Tongue (tissue), 2 donors: ENCODE data around the gene GIGYF2. TPM values are rescaled to one million over a fixed set of nuclear protein-coding genes. Genes with fewer than 3 reads are reported as not detected.

Source experiments
- DNase-seq: peaks from one replicate; pipeline ENCODE4 v3.0.0-alpha.2; 2015
- total RNA-seq: library from RNA; depleted of rRNA; stranded (reverse); fragments of >200 nt; gene quantifications from one replicate; pipeline ENCODE4 v1.2.3, GENCODE V29; 2014

GIGYF2 gene
- total RNA-seq, 1 donor from 2014 or later = 102 TPM

DNA sequence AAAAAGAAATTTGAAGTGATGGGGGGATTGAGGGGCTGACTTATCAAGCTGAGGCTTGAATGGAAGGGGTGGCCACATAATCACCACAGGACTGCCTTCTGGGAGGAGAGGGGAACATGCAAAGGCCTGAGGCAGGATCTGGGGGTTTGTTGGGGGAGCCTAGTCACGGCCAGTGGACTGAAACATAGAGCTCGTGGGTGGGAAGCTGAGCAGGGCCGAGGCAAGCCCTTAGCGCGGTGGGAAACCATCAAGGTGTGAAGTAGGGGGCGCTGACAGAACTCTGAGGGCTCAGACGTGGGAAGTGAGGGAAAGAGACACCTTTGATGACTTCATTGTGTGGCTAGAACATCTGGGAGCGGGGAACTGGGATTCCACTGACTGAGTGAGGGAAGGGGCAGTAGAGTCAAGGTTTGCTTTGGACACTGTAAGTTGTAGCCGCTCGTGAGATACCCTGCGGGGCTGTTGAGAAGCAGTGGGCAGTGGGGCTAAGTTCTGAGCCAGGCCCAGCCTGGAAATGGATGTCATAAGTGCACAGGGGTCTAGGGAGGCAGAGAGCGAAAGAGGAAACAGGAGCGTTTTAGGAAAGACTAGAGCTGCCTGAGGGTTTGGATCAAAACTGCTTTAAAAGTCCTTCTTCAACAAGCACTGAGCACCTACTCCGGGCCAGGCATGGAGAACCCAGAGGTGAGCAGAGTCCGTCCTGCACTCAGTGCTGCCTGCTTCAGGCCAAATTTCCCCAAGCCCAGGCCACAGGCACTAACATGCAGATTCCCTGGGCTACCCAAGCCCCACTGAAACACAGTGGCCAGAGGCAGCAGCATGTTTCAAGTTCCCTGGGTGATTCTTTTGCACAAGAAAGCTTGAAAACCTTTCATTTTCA is 172.2 kb downstream of the GIGYF2 start:
- DNase-seq = no peak

DNA sequence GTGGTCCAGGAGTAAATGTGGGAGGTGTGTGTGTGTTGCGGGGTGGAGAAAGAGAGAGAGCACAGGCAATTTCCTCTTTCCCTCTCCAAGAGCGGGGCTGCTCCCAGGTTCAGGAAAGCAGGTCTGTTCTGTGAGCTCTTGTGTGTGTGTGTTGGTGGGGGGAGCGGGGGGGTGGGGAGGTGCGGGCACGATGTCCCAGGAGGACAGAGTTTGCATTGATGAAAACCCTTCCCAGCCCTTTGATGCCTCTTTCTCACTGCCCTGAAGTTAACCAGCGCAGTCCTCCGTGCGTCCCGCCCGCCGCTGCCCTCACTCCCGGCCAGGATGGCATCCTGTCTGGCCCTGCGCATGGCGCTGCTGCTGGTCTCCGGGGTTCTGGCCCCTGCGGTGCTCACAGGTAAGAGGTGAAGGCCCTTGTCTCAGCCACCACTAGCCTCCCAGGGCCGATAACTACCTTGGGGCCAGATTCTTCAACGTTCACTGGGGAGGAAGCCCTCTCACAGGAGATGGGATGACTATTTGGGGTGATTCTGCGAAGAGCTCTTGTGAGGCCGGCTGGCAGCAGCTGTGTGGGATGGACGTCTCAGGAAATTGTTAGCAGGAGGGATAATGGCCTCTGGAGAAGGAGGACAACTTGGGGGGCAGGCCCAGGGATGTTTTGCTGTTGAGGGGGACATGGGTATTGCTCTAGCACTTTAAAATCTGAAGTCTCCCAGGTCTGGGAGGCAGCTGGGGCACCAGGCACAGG is 173.1 kb downstream of the GIGYF2 start, which contains the start of gene SNORC:
TSS of gene SNORC (plus strand) at position 247 of the 748 bp plus-strand sequence. CDS start at position 325, 78 bp downstream.
- DNase-seq = no peak

DNA sequence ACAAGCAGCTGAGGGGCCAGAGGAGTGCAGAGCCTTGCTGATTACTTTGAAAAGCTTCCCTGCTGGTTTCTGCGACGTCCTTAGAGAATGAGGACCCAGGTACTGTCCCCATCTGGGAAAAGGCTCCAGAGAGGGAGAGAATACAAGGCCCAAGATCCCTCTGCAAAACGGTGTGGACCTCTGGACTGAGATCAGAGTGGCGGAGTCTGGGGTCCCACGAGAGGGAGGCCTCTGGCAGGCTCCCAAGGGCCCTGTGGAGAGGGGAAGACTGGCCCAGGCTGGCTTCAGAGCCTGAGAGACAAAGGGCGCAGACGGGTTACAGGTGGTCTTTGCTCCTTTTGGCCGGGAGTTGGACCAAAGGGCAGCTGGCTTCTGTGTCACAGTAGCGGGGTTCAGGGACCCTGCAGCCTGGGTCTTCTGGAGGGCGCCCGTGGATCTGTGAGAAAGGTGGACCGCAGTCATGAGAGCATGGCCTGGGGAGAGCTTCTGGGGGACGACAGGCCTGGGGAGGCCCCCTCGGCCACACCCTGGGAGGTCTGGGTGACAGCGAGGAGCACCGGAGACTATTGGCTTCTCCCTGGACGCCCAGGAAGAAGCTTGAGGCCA is 173.7 kb downstream of the GIGYF2 start:
- DNase-seq = no peak

DNA sequence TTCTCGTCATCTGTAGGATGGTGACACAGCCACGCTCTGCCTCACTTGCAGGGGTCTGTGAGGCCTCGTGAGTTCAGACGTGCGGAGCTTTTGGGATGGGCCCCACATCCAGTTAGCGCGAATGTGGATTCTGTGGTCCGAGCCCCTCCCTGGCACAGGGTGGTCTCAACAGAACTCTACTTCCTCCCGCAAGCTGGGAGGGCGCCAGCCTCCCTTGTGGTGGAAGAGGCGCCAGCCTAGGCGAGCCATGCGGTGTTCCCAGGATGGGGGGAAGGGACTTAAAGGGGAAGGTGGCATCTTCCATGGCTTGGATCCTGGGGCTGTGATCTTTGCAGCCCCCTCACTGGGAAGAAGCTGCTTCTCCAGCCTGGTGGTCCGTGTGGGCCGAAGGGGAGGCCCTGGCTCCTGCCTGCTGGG is 174.3 kb downstream of the GIGYF2 start:
- peak; percentile 16 for DNase-seq

DNA sequence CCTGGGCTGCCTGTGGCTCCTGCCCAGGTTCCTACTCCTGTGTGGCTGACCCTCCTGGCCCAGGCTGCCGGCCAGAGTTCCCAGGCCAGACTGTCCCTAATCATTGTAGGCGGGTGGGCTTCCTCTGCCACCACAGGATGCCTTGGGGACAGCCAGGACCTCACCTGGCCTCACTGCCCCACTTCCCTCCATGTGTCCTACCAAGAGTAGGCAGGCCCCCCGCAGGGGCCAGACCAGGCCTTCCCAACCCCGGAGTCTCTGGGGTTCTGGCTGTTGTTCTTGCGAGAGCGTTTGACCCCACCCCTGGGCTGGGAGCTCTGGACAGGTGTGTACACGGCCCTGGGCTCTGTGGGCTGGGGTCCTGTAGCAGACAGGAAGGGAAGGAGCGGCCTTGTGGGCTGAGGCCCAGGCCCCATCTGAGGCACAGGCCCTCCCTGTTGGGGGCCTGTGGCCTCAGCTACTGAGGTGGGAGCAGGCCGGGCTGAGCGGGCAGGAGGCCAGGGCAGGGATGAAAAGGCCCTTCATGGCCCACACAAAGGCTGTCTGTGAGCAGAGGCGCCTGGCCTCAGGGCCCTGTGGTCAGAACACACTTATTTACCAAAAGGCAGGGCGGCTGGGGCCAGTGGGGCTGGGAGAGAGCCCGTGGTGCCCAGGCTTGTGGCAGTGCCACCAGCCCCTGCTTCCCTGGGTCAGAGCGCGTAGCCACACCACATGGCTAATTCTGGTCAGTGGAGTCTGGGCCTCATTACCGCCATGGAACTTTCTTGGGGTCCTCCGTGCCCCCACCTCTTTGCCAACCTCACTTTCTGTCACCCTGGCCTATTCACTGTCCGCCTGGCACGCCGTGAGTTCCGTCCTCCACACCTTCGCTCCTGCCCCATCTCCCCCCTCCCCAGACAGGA is 175.0 kb downstream of the GIGYF2 start:
- DNase-seq = peak; percentile 56

DNA sequence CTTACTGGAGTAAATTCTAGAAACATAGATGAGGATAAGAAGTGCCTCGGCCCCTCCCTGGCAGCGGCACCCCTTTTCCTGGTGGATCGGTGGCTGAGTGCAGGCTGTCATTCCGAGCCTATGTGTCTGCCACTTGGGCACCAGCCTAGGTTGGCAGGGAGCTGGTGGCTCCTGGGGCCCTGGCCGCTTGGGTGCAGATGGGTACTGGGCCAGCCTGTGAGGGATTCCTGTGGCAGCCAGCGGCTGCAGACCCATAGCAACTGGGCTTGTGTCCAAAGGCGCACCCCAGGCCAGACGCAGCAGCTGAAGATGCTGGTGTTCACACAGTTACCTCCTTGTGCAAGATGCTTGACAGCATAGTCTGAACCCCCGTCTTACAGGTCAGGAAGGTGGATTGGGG is 175.7 kb downstream of the GIGYF2 start:
- DNase-seq = no peak

DNA sequence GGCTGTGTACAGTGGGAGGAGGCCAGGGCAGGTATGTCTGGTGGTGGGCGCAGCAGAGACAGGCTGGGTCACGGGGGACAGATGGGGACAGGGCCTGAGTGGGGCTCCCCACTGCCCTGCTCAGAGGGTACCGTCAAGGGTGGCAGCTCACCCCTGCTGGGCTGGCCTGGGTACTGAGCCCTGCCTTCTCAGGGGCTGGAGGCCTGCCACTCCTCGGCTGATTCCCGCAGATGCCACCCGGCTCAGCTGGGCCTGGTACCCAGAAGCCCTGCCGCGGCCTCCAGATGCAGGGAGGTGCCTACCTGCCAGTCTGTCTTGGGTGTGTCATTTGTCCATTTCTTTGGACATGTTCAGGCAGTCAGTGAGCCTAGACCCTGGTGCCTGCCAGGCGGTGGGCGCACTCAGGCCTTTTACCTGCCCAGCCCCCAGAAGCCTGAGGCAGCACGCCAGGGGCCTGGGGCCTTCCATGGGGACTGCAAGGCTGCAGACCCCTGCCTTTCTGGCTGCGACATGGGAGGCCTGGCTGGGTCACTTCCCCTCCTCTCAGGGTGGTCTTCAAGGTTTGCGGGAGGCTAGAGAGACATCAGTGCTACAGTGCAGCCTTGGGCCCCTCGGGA is 176.3 kb downstream of the GIGYF2 start:
- no peak for DNase-seq

DNA sequence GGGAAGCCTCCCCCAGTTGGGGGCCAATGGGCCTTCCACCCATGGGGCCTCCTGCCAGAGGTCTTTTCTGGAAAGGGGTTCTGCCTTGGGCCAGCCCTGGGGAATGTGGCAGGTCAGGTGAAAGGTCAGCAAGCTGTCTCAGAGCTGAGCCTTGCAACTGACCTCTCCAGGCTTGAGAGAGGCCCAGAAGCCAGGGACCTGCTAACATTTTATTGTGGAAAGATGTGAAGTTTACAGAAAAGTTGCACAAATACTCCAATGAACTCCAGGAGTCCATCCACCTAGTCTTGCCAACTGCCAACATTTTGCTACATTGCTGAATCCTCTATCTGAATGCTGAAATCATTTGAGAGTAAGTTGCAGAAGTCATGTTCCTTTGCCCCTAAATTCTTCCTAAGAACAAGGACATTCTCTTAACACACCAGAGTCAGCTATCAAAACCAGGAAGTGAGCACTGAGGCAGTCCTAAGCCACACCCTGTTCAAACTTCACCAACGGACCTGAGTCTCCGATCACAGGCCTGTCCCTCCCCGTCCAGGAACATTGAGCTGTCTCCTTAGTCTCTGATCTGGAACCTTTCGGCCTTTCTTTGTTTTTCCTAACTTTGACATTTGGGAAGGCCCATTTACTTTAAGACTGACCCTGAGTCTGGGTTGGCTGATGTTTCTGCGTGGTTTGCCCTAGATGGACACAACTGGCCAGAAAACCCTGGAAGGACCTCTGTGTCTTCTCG is 176.9 kb downstream of the GIGYF2 start:
- no peak for DNase-seq

DNA sequence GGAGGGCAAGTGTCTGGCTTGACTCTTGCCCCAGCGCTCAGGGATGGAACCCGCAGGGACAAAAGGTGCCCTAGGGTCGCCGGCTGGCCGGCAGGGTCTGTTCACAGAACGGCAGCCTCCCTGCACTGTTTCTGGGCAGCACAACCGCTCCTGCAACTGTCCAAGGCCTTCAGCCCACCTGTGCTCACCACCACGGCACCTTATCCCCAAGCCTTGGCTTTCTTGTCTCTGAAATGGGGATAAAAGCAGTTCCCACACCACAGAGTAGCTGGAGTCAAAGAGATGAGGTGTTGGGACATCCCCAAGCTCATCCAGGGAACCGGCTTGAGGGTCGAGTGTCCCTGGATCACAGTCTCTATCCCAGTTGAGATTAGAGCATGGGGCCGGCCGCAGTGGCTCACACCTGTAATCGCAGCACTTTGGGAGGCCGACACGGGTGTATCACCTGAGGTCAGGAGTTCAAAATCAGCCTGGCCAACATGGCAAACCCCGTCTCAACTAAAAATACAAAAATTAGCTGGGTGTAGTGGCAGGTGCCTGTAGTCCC is 177.6 kb downstream of the GIGYF2 start:
- DNase-seq = no peak

DNA sequence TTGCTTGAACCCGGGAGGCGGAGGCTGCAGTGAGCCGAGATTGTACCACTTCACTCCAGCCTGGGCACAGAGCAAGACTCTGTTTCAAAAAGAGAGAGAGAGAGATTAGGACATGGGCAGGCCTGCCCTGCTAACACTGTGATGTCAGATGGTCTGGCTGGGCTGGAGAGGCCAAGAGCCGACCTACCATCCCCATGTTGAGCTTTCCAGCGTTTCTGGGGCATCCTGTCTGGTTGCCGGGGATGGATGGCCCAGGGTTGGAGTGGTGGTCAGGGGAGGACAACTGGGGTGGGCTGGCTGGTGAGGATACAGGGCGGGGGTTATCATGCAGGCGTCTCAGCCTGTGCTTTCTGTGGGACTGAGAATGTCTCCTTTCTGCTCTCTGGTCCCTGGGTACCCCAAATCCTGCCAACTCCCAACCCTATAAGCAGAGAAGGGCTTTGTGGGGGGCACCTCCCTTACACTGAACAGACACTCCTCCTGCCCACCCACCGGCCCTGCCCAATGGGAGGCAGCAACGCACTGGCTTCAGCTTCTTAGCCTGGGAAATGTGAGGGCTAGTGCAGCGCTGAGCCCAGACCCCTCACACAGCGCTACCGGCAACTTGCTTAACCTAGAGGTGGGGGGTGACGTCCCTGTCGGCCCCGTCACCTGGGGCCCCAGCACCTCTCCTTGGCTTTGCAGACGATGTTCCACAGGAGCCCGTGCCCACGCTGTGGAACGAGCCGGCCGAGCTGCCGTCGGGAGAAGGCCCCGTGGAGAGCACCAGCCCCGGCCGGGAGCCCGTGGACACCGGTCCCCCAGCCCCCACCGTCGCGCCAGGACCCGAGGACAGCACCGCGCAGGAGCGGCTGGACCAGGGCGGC is 178.4 kb downstream of the GIGYF2 start:
- DNase-seq = no peak

DNA sequence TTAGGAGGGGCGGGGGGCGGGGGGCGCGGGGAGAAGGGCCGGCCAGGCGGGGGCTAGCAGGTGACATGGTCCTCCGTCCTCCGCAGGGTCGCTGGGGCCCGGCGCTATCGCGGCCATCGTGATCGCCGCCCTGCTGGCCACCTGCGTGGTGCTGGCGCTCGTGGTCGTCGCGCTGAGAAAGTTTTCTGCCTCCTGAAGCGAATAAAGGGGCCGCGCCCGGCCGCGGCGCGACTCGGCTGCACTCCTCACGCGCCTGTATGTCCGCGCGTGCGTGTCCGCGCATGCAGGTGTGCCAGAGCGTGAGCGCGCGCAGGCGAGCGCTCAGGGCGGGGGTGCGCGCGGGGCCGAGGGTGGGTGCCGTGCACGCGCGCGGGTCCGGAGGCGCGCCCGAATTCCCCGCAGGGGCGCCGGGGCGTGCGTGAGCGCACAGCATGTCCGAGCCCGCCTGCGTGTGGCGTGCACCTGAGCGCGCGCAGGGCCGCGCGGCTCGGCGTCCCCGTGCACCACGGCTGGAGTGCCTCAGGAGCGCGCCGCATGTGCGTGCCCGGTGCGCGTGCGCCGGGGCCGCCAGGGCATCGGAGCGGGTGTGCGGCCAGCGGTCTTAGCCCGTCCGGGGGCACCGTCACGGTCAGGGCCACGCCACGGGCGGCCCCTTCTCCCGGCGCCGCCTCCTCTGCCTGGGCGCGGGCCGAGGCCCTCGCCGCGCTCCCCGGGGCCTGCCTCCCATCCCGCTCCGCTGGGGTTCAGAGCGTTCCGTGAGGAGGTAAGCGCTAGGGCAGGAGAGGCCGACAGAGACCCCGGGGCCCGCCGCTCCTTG is 179.2 kb downstream of the GIGYF2 start:
- no peak for DNase-seq

DNA sequence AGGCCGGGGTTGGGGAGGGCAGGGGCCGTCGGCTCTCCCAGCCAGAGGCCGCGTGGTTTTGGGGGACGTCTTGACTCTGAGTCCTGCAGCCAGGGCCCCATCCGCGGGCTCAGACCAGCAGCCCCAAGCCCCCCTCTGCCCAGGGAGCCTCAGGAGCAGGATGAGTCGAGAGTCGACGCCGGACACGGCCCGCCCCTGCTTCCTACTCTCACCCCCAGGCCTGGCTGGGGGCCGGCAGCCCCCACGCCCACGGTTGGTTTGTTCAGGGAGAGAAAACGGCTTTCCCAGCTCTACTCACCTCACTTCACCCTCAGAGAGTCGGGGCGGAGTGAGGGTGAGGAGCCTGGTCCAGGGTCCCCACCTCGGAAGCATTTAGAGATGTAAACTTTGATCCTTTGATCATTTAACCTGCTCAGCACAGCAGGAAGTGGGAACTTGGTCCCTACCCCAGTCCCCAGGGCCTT is 179.9 kb downstream of the GIGYF2 start:
- DNase-seq = no peak

DNA sequence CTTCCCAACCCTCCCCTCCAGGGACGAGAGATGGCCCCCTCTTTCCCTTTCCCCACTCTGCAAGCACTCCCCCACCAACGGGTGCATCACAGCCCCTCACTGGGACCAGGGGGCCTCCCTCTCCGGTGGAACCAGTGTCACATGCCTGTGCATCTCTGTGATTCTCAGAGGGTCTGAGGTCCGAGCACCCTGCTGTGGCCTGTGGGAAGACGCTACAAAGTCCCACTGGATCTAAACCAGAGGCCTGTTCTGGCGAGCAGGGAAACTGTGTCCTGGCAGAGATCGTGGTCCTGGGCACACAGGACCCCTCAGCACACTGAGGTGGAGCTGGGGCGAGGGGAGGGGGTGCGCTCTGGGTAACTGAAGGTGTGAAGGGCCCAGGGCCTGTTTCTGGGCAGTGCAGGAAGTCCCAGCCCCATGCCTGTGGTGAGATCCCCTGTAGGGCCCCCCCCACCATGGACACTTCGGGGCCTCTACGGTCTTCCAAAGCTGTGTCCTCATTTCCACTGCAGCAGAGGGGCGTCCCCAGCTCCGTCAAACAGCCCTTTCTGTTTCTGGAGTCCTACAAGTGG is 180.9 kb downstream of the GIGYF2 start:
- DNase-seq = no peak

DNA sequence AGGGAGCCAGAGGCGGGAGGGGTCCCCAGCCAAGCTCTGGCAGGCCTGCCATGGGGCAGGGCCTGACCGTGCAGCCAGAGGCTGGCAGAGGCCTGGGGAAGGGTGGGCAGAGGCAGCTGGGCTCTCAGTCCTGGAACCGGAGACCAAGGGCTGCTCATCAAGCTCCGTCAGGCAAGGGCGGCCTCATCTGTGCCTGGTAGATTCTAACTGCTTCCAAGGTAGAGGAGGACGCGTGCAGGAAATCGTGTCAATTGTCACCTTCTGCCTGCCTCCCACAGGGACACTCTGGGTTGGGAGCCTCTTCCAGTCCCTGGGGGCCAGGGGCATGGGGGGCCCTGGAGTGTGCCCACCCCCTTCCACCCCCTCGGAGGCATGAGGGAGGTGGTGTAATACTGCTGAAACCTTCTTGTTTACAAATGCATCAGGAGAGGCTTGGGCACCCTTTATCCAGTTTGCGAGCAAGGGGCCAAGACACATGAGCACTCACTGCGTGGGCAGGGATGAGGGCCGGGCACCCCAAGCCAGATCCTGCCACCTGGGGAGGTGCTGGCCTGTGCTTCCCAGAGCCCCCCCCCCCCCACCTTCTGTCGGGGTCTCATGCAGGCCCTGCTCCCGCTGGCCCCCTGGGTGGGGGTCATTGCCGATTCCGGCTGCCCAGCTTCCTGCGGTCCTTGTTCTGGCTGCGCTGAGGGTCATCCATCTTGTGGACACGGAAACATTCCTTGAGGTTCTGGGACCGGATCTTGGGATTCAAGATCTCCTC is 181.9 kb downstream of the GIGYF2 start:
- DNase-seq = no peak

DNA sequence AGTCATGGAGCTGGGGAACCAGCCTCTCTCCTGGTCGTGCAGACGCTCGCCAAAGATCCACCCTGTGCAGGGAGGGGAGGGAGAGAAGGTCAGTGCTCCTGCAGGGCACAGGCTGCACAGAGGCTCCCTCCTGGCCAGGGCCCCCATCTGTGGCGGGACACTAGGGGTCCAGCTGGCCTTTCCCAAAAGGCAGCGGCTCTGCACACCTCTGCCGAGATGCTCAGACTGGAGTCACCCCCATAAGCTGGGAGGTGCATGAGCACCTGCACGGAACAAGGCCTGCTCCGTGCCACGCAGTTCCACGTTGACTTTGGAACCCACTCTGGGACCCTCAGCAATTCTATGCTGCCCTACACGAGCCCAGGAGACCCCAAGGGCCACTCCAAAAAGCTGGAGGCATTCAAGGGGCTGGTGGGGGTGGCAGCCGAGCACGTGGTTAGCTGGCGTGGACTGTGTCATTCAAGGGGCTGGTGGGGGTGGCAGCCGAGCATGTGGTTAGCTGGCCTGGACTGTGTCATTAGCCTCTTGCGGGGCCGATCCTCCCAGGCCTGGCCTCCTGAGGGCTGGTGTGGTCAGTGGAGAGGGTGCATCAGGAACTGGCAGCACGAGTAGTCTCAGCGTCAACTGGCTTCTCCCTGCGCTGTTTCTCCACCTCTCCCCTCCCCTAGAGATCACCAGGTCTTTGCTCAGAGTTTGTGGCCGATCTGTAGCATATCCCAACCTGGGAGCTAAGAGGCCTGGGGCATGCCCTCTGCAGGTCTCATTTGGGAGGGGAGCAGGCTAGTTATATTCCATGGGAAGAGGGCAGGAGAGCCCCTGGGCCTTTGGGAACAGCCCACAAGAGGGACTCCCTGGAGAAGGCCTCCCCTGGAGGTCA is 182.7 kb downstream of the GIGYF2 start:
- no peak for DNase-seq

DNA sequence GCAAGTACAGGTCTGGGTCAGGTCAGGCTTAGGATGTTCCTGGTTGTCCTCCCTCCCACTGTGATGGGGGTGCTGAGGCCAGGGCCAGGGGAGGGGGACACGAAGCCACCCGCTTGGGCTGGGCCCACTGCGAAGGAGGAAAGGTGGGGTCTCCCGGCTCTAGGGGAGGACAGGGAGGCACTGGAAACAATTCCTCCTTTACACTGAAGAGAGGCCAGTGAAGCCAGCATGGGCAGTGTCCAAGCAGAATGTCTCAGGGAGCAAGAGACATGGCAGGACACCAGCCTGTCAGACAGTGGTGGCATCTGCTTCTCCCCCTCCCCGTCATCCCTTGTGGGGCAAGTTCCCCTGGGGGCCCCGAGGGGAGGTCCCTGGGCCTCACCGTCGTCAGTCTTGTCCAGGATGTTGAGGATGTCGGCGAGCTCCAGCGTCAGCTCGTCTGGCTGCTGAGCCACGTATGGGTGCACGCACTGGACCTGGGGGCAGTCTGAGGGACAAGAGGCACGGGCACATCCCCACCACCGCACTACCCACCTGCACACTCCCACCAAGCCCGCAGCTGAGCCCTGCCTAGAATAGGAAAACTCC is 183.7 kb downstream of the GIGYF2 start:
- no peak for DNase-seq
